SHP77 treated with DMSO at 0.1 percent for 48 hours (cell line): ENCODE measurements around the gene COG8.

ENCODE experiments used
- DNase-seq: peaks from one replicate; lab custom pipeline; 2025; lab: John Stamatoyannopoulos, UW

The COG8 gene

DNA sequence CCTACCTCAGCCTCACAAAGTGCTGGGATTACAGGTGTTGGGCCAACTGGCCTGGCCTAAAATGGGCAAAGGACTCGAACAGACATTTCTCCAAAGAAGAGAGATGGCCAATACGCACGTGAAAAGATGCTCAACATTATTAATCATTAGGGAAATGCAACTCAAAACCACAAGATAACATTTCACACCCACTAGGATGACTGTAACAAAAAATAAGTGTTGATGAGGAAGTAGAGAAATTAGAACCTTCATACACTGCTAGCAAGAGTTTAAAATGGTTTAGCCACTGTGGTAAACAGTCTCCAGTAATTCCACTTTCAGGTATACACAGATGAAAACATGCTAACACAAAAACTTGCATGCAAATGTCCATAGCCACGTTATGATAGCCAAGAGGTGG is 6.6 kb upstream of the COG8 start:
- no peak for DNase-seq

DNA sequence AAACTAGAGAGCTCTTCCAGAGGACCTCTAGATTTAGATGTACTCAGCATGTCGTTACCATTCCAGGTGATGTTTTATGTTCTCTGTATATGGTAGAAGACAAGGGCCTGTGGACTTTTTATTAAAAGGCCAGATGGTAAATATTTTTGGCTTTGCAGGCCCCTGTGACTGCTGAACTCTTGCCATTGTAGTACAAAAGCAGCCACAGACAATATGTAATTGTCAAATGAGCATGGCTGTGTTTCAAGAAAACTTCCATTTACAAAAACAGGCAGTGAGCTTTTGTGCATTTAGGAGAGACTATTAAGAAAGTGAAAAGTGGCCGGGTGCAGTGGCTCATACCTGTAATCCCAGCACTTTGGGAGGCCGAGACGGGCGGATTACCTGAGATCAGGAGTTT is 4.8 kb upstream of the COG8 start:
- no peak for DNase-seq

GRCh38 chr16:69340095-69340644 is 806 bp upstream of the COG8 start:
- no peak for DNase-seq

DNA sequence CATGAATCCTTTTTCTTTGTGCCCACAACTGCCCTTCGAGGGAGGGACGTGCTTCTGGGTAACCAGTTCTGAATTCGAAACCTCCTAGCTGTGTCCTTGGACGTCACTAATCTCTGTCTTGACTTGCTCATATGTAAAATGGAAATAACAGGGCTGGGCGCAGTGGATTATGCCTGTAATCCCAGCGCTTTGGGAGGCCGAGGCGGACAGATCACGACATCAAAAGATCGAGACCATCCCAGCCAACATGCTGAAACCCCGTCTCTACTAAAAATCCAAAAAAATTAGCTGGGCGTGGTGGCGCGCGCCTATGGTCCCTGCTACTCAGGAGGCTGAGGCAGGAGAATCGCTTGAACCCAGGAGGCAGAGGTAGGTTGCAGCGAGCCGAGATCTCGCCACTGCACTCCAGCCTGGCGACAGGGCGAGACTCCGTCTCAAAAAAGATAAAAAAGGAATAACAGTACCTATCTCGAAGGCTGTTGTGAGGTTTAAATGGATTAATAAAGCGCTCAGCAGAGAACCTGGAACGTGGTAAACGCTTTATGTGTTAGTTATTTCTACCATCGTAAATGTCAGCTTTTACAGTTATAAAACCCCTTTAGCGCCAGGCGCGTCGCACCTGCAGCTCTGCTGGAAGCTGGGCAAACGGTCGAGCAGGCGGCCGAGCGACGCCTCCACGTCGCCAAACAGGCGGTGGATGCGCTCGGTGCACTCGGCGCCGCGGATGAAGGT is 641 bp downstream of the COG8 start:
- no peak for DNase-seq

DNA sequence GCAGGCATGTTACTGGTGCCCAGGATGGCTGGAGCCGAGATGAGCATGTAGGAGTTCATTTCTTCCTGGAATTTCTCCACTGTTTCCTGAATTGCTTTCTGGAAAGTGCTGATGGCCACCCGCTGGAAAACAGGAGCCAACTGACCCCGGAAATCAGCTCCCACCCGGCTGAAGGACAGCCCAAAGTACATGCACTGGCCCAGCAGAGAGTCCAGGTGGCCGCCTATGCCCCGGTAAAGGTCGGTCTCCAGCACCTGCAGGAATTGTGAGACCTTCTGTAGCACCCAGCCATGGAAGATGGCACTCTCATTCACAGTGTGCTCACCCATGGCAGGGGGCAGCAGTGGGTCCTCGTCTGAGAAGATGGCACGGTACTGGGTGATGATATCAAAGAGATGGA is 4.7 kb downstream of the COG8 start:
- no peak for DNase-seq

- DNase-seq = peak; percentile 72
These were observed 8.9 kb downstream of the COG8 start, which contains the start of gene PDF for GRCh38 chr16:69330286-69331109. TSS of gene PDF (minus strand) at chr16:69330588. CDS start at chr16:69330570, 18 bp downstream.

- no peak for DNase-seq
These were observed 9.7 kb downstream of the COG8 start for GRCh38 chr16:69329369-69330285.

GRCh38 chr16:69328854-69329316 is 10.5 kb downstream of the COG8 start:
- no peak for DNase-seq

DNA sequence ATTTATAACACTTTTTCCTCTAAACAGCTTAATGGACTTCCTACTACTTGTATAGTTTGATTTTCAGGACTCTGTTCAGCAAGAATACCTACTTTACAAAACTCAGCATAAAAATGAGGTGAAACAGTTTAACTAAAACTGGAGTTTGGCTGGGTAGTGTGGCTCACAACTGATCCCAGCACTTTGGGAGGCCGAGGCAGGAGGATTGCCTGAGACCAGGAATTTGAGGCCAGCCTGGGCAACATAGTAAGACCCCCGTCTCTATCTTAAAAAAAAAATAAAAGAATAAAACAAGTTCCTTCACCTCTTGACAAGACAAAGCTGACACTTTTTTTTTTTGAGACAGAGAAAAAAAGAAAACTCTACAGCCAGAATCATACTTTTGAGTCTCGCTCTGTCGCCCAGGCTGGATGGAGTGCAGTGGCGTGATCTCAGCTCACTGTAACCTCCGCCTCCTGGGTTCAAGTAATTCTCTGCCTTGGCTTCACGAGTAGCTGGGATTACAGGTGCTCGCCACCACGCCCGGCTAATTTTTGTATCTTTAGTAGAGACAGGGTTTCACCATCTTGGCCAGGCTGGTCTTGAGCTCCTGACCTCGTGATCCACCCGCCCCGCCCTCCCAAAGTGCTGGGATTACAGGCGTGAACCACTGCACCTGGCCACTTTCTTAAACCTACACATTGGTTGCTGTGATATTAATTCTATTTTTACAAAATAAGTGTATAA is 11.6 kb downstream of the COG8 start:
- no peak for DNase-seq

- DNase-seq = no peak
These were observed 13.0 kb downstream of the COG8 start for GRCh38 chr16:69326172-69326873.

DNA sequence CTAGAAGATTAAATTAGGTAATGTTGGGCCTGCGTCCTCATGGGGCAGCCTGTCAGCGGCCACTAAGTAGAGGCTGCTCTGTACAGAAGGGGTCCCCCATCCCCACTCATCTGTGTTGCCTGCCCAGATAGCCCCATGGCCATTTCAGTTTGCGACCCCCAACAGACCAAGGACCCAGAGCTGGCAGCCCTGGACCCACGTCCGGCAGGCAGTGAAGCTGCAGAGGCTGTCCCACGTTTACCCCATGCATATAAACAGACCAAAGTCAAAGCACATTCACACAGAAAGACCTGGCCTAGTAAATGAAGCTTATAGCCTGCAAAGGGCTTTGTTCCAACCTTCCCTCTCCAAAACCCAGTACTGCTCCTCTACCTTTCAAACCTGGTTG is 13.6 kb downstream of the COG8 start:
- DNase-seq = no peak

DNA sequence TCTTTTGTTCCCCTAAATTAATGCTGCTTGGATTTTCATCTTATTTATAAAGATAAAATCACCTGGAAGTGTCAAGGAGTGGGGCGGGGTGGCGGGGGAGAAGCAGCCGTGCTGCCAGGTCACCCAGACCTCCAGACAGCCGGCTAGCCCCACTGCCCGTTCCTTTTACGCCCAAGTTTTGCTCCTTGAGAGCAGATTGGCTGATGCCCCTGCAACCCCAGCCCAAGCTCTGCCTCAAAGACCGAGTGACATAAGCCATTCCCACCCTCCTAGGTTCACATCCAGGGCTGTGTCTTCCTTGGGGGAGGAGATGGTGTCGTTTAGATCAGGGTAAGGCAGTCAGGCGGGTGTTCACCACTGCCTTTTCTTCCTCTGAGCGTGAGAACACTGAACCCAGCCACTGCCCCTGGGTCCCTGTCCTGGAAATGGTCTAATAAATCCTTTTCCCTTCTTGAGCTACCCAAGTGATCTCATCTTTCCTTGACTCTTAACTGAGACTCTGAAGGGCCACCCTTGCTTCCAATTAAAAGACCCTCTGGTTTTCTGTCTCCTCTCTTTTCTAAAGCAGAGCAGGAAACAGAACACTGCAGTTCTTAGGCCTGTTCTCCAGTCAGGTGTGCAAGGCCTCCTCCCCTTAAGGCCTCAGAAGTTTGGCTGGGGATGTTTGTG is 14.6 kb downstream of the COG8 start:
- no peak for DNase-seq

GRCh38 chr16:69324013-69324531 is 15.3 kb downstream of the COG8 start:
- no peak for DNase-seq

DNA sequence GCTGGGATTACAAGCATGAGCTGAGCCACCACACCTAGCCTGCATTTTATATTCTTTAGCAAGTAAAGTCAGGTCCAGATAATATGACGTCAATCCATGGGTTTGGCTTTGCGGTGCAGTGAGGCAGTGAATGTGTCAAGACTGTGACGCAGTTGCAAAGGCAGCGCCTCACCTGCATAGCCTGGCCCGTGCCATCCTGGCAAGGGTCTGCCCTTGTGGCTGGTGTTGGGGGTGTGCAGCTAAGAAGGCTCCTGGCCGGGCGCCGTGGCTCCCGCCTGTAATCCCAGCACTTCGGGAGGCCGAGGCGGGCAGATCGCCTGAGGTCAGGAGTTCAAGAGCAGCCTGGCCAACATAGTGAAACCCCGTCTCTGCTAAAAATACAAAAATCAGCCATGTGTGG is 15.9 kb downstream of the COG8 start:
- no peak for DNase-seq

DNA sequence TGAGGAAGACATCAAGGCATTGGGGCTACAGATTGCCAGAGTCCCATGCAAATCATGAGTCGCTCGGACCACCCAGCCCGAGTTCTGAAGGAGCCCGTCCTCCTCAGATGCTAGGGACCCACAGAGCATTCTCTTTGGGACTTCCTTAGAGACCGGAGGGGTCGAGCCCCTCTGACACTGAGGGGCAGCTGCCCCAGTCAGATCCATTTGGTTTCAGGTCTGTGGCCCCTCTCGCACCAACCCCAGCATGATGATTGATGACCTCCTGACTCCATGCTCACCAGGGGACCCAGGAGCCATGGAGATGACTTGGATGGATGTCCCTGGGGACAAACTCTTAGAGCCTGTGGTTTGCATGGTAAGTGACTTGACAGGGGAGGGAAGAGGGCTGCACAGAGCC is 17.0 kb downstream of the COG8 start:
- DNase-seq = no peak

- DNase-seq = no peak
These were observed 18.3 kb downstream of the COG8 start for GRCh38 chr16:69321080-69321479.

DNA sequence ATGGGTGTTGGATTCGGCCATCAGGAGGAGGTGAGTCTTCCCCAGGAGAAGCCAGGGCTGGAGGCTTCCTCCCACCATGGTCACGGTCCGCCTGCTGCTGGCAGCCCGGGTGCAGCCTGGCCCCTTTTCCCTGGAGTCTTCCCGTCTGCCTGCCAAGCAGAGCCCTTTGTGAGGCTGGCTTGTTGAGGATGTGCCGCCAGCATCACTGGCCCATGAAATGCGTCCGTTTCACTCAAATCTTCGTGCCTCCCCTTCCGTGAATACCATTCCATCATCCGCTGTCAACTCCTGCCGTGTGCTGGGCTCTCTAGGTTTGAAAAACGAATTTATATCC is 18.7 kb downstream of the COG8 start:
- DNase-seq = no peak

DNA sequence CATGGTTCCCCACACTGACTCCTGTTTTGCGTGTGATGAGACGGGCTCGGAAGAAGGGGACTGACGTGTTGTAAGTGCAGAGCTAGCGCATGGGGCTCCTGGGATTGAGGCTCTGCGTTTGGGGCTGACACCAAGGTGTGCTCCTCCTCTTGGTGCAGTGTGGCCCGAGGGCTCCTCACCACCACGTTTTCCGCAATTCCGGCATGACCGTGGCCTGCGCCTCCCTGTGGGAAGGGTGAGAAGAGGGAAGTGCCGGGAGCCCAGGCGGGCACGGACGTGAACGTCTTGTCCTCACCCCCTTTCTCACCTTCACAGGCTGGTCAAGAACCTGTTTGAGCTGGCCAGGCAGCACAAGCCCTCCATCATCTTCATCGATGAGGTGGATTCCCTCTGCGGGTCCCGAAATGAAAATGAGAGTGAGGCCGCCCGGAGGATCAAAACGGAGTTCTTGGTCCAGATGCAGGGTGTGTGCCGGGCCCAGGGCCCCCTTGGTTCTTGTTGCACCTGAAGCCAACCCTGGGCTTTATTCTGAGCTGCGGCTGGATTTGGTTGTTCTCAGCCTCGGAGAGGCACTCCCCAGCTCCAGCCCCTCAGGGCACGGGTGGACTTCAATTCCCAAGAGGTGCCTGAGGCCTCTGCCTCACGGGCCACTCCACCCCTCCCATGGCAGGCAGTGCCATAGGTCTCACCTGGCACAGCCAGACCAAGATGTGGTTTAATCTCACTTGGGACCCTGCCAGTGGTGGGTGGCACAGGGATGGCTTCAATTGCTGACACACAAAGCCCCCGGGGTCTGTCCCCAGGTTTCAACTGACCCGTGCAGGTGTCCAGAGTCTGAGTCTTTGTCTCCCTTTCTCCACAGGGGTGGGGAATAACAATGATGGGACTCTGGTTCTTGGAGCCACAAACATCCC is 19.3 kb downstream of the COG8 start:
- no peak for DNase-seq

DNA sequence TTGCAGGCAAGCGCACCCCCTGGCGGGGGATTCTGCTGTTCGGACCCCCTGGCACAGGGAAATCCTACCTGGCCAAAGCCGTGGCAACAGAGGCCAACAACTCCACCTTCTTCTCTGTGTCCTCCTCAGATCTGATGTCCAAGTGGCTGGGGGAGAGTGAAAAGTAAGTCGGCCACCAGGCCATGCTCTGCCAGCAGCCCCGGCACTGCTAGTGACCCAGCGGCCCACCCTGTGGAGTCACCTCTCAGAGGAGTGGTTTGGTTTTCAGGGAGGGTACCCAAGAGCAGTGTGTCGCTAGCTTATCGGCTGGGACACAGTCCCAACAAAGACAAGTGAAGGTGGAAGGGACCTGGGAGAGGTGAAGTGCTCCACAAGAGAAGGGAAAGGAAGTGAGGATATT is 20.0 kb downstream of the COG8 start:
- no peak for DNase-seq
